Tibial artery (tissue), 4 donors: Measurements from ENCODE around the gene C18orf54.

Source experiments
- DNase-seq, 2 donors: peaks; one replicate each; pipeline ENCODE4 v3.0.0-alpha.2; 2019
- H3K27ac ChIP-seq, 2 donors: fragments of 200-600 bp; sonication (generic) in 1 of 2; 1 replicate in 1 of 2; 2 replicates in 1 of 2; pipeline ENCODE4 v1.5.1; 2018 to 2019; ENCODE audit warnings: mild to moderate bottlenecking in 1 of 2
- H3K27me3 ChIP-seq, 2 donors: fragments of 200-600 bp; sonication (generic) in 1 of 2; one replicate each; pipeline versions ENCODE4 v1.5.1 to v1.6.0; 2016 to 2019
- H3K36me3 ChIP-seq, 3 donors: fragments of 200-600 bp; sonication (generic) in 2 of 3; one replicate each; pipeline ENCODE4 v1.5.1; 2016 to 2019; ENCODE audit warnings: mild to moderate bottlenecking in 2 of 3
- H3K4me1 ChIP-seq, 4 donors: fragments of 200-600 bp; sonication (generic) in 2 of 4; 1 replicate in 3 of 4; 2 replicates in 1 of 4; pipeline ENCODE4 v1.5.1; 2016 to 2019
- H3K4me3 ChIP-seq, 2 donors: fragments of 200-600 bp; sonication (generic) in 1 of 2; 1 replicate in 1 of 2; 2 replicates in 1 of 2; pipeline ENCODE4 v1.5.1; 2018 to 2019; ENCODE audit warnings: mild to moderate bottlenecking in 2 of 2
- H3K9me3 ChIP-seq, 3 donors: fragments of 200-600 bp; sonication (generic) in 1 of 3; one replicate each; pipeline ENCODE4 v1.5.1; 2016 to 2019
- intact Hi-C: fragments of 100-400 bp; cut with DNase I; formaldehyde crosslinking; loops from one replicate; pipeline ENCODE4 v1.15.0; 2023; ENCODE audit warnings: low total_unique reads
- TF ChIP-seq, protein P1 (sequence below), 2 experiments: fragments of 200-600 bp in 1 of 2; fragments of 450-650 bp in 1 of 2; IDR thresholded peaks; one replicate each; pipeline ENCODE4 v1.5.1; 2017 to 2019; ENCODE audit warnings: antibody characterized with exemption in 2 of 2, mild to moderate bottlenecking in 1 of 2, moderate library complexity in 1 of 2

The C18orf54 gene

DNA sequence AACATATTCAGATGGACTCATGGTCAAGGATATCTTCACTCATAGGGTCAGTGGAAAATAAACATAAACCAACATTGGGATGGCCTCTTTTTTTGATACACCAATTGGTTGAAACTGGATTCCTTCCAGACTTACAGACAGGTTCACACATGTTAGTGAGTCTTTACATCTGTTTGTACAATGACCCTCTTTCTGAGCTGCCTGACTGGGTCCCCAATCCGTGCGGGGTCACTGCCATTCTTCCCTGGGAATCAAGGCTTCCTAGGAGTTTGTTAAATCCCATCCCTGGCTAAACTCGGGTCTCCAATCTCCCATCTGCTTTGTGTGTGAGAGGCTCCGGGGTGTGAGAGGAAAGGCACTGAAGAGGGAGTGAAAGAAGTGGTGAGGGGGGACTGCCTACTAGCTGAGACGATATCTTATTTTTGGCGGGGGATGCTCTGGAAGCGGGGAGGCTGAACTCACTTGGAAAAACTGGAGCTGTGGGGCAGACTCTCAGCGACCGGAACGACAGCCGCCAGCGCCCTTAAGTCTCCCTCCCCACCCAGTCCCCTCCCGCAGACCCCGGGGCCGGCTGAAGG, 535 bp upstream of the C18orf54 start:
- peaks cover 0 to 6% (median 1%) of the 10 kb centered on the region in 4 donors for H3K4me1 ChIP-seq
- DNase-seq = no peak
- TF ChIP-seq, protein P1, sequence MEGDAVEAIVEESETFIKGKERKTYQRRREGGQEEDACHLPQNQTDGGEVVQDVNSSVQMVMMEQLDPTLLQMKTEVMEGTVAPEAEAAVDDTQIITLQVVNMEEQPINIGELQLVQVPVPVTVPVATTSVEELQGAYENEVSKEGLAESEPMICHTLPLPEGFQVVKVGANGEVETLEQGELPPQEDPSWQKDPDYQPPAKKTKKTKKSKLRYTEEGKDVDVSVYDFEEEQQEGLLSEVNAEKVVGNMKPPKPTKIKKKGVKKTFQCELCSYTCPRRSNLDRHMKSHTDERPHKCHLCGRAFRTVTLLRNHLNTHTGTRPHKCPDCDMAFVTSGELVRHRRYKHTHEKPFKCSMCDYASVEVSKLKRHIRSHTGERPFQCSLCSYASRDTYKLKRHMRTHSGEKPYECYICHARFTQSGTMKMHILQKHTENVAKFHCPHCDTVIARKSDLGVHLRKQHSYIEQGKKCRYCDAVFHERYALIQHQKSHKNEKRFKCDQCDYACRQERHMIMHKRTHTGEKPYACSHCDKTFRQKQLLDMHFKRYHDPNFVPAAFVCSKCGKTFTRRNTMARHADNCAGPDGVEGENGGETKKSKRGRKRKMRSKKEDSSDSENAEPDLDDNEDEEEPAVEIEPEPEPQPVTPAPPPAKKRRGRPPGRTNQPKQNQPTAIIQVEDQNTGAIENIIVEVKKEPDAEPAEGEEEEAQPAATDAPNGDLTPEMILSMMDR (IDR thresholded peaks at IDR 0.05) = no peak
- H3K9me3 ChIP-seq = no peaks in the 10 kb centered on the region
- H3K36me3 ChIP-seq = no peaks in the 10 kb centered on the region
- intact Hi-C loops = no loop called here
- H3K27me3 ChIP-seq = no peaks in the 10 kb centered on the region
- peak overlapping the region; percentile 66 for H3K27ac ChIP-seq
- H3K4me3 ChIP-seq = peak overlapping the region; percentile 59 to 92

DNA sequence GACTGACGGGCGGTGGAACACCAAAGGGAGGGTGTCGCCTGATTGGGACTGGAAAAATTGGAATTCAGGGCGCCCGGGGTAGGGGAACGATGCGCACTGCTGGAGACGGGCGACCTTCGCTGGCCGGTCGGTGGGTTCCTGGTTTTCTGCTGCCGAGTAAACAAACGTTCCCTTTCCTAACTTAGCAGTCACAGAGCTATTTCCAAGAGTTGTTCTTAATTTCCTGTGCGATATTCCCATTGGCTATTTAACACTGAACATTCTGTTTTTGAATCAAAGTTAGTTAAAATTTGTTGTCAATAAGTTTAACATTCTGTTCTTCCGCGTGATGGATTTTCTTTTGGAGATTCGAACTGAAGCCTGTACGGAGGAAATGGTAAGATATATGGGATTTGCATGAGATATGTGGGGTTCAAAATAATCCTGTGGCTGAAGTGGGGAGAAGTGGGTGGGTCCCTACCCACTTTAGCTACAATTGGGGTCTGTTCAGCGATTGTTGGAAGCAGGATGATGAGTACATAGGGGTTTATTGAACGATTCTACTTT, 862 bp downstream of the C18orf54 start:
- peak overlapping the region; percentile 59 to 92 for H3K4me3 ChIP-seq
- peaks cover 0 to 6% (median 1%) of the 10 kb centered on the region in 4 donors for H3K4me1 ChIP-seq
- intact Hi-C loops = no loop called here
- H3K9me3 ChIP-seq = no peaks in the 10 kb centered on the region
- no peaks in the 10 kb centered on the region for H3K36me3 ChIP-seq
- TF ChIP-seq, protein P1 (IDR thresholded peaks at IDR 0.05) = no peak
- H3K27me3 ChIP-seq = no peaks in the 10 kb centered on the region
- peak overlapping the region; percentile 66 for H3K27ac ChIP-seq
- peak in 1 of 2 donors; percentile 20 for DNase-seq

DNA sequence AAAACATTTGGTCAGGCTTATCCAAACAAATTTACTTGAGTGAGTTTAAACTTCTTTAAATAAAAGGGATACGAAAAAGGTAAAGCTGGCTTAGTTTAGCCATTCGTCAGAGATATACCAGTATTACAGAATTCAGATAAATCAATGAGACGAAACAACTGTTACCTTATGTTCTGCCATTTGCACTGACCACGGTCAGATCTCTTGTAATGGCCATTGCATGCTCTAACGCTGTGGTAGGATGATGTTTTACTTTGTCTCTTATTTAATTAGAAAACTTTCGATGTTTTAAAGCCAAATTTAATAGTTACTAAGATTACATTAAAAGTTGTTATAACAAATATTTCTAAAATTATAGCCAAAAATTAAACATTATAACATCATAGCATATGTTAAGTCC, 1.5 kb downstream of the C18orf54 start:
- Histone ChIP-seq H3K27ac (no peak overlapping the region), H3K4me1 (peaks cover 0 to 6% (median 1%) of the 10 kb centered on the region in 4 donors), H3K4me3 (peak overlapping the region; percentile 59 to 92), H3K27me3 (no peaks in the 10 kb centered on the region), H3K36me3 (no peaks in the 10 kb centered on the region), H3K9me3 (no peaks in the 10 kb centered on the region)
- TF ChIP-seq, protein P1 (IDR thresholded peaks at IDR 0.05) = no peak
- intact Hi-C loops = no loop called here
- DNase-seq = no peak

DNA sequence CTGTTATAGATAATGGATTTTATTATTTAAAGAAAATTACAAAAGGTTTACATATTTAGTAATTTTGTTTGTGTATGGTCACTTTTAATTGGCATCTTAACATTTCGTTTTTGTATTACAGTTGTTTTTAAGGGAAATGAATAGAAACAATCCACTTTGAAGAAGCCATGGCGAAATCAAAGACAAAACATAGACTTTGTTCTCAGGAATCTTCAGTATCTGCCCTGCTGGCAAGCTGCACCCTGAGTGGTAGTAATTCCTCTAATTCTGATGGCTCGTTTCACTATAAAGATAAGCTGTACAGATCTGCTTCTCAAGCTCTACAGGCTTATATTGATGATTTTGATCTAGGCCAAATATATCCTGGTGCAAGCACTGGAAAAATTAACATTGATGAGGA, 2.7 kb downstream of the C18orf54 start:
- TF ChIP-seq, protein P1 (IDR thresholded peaks at IDR 0.05) = no peak
- Histone ChIP-seq H3K36me3 (no peaks in the 10 kb centered on the region), H3K27ac (no peak overlapping the region), H3K9me3 (no peaks in the 10 kb centered on the region), H3K27me3 (no peaks in the 10 kb centered on the region), H3K4me1 (peaks cover 0 to 6% (median 1%) of the 10 kb centered on the region in 4 donors), H3K4me3 (no peak overlapping the region)
- DNase-seq = no peak
- intact Hi-C loops = no loop called here

DNA sequence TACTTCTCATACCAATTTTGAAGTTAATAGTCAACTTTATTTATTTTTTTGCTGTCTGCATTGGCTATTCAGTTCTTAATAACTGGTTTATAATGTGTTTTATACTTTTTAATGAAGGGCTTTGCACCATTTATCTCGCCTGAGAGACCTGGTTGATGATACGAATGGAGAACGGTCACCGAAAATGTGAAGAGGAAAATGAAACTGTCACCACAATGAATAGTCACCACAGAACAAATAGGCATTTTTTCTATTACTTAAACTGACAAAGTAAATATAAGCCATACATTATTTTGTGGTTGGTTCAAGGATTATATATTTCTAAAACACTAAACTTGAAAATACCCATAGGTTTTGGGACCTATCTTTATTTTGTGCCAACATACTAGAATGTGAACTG, 20.4 kb downstream of the C18orf54 start:
- no peak overlapping the region for H3K4me3 ChIP-seq
- no peak overlapping the region for H3K27ac ChIP-seq
- no peaks in the 10 kb centered on the region for H3K4me1 ChIP-seq
- TF ChIP-seq, protein P1 (IDR thresholded peaks at IDR 0.05) = no peak
- intact Hi-C loops = no loop called here
- no peak for DNase-seq
- H3K36me3 ChIP-seq = no peaks in the 10 kb centered on the region
- no peaks in the 10 kb centered on the region for H3K9me3 ChIP-seq
- no peaks in the 10 kb centered on the region for H3K27me3 ChIP-seq
